Chondrocyte (in vitro differentiated cells): ENCODE results near the gene DUSP14. TPM values are rescaled to one million over a fixed set of nuclear protein-coding genes. Genes with fewer than 3 reads are reported as not detected.
"Not testable (repeated sequence)": the region's sequence is repeated elsewhere in the genome, so short reads cannot be mapped to it uniquely, and the experiment has no call there.

Source experiments
- DNase-seq: peaks from one replicate; pipeline ENCODE4 v3.0.0; 2021; ENCODE audit warnings: mixed read lengths, low spot score
- H3K27ac Mint-ChIP-seq: one replicate; pipeline ENCODE4 v1.8.0; 2021; ENCODE audit warnings: mild to moderate bottlenecking, moderate library complexity, mixed read lengths; ENCODE audit not compliant: unreplicated experiment
- H3K27me3 Mint-ChIP-seq: 2 replicates; pipeline ENCODE4 v1.8.0; 2021; ENCODE audit warnings: low read depth, mixed read lengths
- H3K36me3 Mint-ChIP-seq: 2 replicates; pipeline ENCODE4 v1.8.0; 2021; ENCODE audit warnings: low read depth, mixed read lengths
- H3K4me1 Mint-ChIP-seq: 2 replicates; pipeline ENCODE4 v1.8.0; 2021; ENCODE audit warnings: low read depth, mild to moderate bottlenecking, mixed read lengths
- H3K4me3 Mint-ChIP-seq: one replicate; pipeline ENCODE4 v1.8.0; 2021; ENCODE audit warnings: mild to moderate bottlenecking, moderate library complexity, mixed read lengths; ENCODE audit not compliant: unreplicated experiment
- H3K9me3 Mint-ChIP-seq: 2 replicates; pipeline ENCODE4 v1.8.0; 2021; ENCODE audit warnings: low read depth, mixed read lengths
- total RNA-seq: library from RNA; stranded (reverse); gene quantifications from 3 replicates; pipeline ENCODE4 v1.2.1, GENCODE V29; 2021
- TF ChIP-seq, protein P1 (sequence below): fragments of 200-600 bp; sonication (generic); IDR thresholded peaks from 2 replicates; pipeline ENCODE4 v1.5.0; 2021; ENCODE audit warnings: antibody characterized with exemption, mild to moderate bottlenecking, moderate library complexity

Gene DUSP14
- total RNA-seq, 1 donor from 2014 or later = 37.3 TPM

DNA sequence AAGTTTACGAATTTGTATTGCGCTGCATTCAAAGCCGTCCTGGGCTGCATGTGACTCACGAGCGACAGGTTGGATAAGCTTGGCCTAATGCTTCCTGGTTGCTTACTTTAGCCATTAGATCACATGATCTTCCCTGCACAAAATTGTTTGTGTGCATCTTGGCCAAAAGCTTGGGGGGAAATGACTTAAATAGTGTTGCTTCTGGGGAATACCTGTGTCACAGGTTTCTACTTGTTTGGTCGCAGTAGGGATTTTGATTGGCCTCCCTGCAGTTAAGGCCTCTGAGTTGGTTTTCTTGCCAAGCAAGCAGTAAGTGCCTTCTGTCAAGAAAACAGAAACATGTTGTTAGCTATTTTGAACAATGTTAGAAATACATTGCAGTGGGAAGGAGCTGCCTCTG lies 39.6 kb upstream of the DUSP14 start:
- DNase-seq = no peak
- no peaks in the 10 kb centered on the region for H3K9me3 Mint-ChIP-seq
- no peak overlapping the region for H3K27ac Mint-ChIP-seq
- H3K4me3 Mint-ChIP-seq = no peak overlapping the region
- H3K36me3 Mint-ChIP-seq = peaks cover 8% of the 10 kb centered on the region
- peaks cover 34% of the 10 kb centered on the region for H3K4me1 Mint-ChIP-seq
- TF ChIP-seq, protein P1, sequence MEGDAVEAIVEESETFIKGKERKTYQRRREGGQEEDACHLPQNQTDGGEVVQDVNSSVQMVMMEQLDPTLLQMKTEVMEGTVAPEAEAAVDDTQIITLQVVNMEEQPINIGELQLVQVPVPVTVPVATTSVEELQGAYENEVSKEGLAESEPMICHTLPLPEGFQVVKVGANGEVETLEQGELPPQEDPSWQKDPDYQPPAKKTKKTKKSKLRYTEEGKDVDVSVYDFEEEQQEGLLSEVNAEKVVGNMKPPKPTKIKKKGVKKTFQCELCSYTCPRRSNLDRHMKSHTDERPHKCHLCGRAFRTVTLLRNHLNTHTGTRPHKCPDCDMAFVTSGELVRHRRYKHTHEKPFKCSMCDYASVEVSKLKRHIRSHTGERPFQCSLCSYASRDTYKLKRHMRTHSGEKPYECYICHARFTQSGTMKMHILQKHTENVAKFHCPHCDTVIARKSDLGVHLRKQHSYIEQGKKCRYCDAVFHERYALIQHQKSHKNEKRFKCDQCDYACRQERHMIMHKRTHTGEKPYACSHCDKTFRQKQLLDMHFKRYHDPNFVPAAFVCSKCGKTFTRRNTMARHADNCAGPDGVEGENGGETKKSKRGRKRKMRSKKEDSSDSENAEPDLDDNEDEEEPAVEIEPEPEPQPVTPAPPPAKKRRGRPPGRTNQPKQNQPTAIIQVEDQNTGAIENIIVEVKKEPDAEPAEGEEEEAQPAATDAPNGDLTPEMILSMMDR = no peak
- H3K27me3 Mint-ChIP-seq = no peaks in the 10 kb centered on the region

DNA sequence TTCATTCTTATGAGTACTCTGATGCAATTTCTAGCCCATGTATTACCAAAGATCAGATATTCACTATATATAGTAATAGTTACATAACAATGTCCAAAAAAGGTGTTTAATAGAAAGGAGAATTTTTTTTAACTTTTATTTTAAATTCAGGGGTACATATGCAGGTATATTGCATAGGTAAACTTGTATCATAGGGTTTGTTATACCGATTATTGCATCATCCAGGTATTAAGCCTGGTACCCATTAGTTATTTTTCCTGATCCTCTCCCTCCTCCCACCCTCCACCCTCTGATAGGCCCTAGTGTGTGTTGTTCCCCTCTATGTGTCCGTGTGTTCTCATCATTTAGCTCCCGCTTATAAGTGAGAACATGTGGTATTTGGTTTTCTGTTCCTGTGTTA lies 31.9 kb upstream of the DUSP14 start:
- not testable (repeated sequence) for H3K36me3 Mint-ChIP-seq, H3K27me3 Mint-ChIP-seq, H3K9me3 Mint-ChIP-seq, H3K4me3 Mint-ChIP-seq, DNase-seq, H3K27ac Mint-ChIP-seq
- peaks cover 16% of the 10 kb centered on the region for H3K4me1 Mint-ChIP-seq

DNA sequence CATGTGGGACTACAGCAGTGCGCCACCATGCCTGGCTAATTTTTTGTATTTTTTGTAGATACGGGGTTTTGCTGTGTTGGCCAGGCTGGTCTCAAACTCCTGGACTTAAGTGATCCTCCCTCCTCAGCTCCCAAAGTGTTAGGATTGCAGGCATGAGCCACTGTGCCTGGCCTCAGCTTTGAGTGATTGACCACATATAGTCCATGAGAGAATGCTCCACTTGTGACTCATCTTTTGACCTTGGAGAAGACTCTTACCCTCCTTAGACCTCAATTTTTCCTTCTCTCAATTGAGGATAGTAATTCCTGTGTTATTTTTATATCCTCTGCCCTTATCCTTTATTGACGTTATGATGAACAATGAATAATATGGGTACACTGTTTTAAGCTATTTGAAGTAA lies 30.9 kb upstream of the DUSP14 start:
- no peaks in the 10 kb centered on the region for H3K9me3 Mint-ChIP-seq
- H3K36me3 Mint-ChIP-seq = peaks cover 9% of the 10 kb centered on the region
- no peak for DNase-seq
- peaks cover 9% of the 10 kb centered on the region for H3K4me1 Mint-ChIP-seq
- H3K27ac Mint-ChIP-seq = no peak overlapping the region
- no peaks in the 10 kb centered on the region for H3K27me3 Mint-ChIP-seq
- H3K4me3 Mint-ChIP-seq = no peak overlapping the region
- TF ChIP-seq, protein P1 = no peak

DNA sequence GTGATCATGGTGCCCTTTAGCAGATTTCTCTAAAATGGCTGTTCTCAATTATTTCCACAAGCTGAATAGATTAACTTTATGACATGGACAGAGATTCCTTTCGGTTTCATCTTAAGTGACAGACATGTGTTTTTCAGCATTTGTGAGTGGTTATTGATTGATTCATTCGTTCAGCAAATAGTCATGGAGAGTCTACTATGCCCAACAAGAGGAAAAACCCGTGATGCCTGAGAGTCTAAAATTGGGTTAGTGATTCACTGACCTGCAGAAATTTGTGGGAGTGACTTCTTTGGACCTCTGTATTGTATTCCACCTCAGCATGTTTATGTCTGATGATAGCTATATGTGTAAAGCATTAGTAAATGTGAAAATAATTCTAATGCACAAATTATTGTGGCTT lies 28.0 kb upstream of the DUSP14 start:
- no peaks in the 10 kb centered on the region for H3K9me3 Mint-ChIP-seq
- no peaks in the 10 kb centered on the region for H3K27me3 Mint-ChIP-seq
- H3K4me3 Mint-ChIP-seq = no peak overlapping the region
- H3K36me3 Mint-ChIP-seq = peaks cover 20% of the 10 kb centered on the region
- H3K27ac Mint-ChIP-seq = no peak overlapping the region
- TF ChIP-seq, protein P1 = no peak
- peaks cover 4% of the 10 kb centered on the region for H3K4me1 Mint-ChIP-seq
- DNase-seq = no peak

DNA sequence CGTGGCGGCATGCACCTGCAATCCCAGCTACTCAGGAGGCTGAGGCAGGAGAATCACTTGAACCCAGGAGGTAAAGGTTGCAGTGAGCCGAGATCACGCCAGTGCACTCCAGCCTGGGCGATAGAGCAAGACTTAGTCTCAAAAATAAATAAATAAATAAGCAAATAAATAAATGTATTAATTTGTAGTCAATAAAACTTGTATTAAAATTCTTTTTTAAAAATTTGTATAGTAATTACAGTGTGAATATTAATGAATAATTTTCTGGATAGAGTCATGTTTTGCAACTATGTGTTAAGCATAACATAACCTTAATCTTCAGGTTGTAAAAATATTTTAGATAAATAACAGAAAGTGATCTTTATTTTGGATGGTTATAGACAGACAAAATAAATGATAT lies 27.2 kb upstream of the DUSP14 start:
- H3K27ac Mint-ChIP-seq = no peak overlapping the region

DNA sequence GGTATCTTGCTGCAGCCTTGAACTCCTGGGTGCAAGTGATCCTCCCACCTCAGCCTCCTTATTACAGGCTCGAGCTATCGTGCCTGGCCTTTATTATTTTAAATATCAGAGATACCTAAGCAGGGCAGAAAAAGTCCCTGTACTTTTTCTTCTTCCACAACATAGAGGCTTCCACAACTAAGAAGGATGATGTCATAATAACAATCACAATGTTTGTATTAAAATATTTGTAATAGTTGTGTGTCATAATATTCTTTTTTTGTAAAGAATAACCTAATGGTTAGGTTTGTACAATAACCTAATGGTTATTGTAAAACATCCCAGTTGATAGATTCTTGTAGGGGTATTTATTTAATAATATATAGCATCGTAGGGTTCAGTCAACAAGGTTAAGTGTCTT lies 26.7 kb upstream of the DUSP14 start:
- peaks cover 20% of the 10 kb centered on the region for H3K36me3 Mint-ChIP-seq
- no peaks in the 10 kb centered on the region for H3K9me3 Mint-ChIP-seq
- TF ChIP-seq, protein P1 = no peak
- H3K27me3 Mint-ChIP-seq = no peaks in the 10 kb centered on the region
- DNase-seq = no peak
- H3K4me3 Mint-ChIP-seq = no peak overlapping the region
- peaks cover 4% of the 10 kb centered on the region for H3K4me1 Mint-ChIP-seq
- H3K27ac Mint-ChIP-seq = no peak overlapping the region

More for the DNA sequence above, 27.2 kb upstream of the DUSP14 start:
- no peaks in the 10 kb centered on the region for H3K27me3 Mint-ChIP-seq
- DNase-seq = no peak
- peaks cover 22% of the 10 kb centered on the region for H3K36me3 Mint-ChIP-seq
- peaks cover 4% of the 10 kb centered on the region for H3K4me1 Mint-ChIP-seq
- TF ChIP-seq, protein P1 = no peak
- H3K4me3 Mint-ChIP-seq = no peak overlapping the region
- H3K9me3 Mint-ChIP-seq = no peaks in the 10 kb centered on the region
